Hematopoietic multipotent progenitor cell treated with erythropoietin and hydrocortisone succinate and interleukin-3 and kit ligand, for 15 days (in vitro differentiated cells): ENCODE results near the gene MAPRE2.

Experiments
- DNase-seq: peaks from one replicate; pipeline ENCODE4 v3.0.0-alpha.2; 2015; ENCODE audit warnings: low spot score

MAPRE2 gene

DNA sequence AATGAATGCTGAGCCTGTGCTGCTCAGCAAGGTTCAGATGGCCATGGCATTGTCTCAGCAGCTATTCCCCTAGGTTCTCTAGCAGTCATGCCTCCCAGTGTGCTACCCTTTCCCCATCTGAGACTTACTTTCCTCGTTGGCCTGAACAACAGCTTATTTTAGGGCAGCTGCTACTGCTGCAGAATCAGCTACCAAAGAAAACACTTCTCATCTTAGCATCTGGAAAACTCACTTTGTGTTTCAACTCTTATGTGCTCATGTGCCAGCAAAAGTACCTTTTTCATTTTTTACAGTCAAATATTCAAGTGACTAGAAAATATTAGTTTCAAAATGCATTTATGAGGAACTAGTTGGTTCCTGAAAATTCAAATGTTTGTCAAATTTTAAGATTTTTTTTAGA lies 139.2 kb downstream of the MAPRE2 start:
- no peak for DNase-seq

DNA sequence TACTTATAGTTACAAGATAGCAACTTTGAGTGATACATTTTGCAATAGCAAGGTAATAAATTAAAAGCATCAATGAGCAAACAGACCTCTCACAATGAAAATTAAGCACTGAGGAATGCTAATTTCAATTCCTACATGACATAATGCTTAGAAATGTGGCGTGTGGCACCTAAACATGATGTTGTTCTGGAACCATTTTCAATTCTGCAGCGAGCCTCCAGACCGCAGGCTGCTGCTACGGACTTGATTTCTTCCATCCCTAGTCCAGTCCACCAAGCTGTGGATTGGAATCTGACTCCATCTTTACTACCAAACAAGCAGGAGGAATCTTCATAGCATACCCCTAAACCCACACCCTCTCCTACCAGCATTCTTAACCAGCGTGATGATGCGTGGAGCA lies 140.9 kb downstream of the MAPRE2 start:
- no peak for DNase-seq

DNA sequence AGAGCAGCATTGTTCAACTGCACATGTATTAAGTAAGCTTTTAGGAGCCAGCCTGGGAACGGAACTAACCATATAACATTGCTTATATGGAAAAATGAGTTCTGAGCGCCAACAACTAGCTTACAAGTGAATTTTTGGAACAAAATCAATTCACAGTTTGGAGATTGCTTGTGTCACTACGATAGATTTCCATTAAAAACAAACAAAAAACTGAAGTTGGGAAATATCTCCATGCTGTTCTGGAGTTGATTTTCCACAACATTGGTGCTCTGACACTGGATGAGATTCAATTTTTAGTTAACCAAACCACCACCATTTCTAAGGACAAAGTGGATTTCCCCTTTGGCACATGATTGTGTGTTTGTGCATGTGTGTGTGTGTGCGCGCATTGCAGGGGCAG lies 142.7 kb downstream of the MAPRE2 start:
- DNase-seq = no peak

DNA sequence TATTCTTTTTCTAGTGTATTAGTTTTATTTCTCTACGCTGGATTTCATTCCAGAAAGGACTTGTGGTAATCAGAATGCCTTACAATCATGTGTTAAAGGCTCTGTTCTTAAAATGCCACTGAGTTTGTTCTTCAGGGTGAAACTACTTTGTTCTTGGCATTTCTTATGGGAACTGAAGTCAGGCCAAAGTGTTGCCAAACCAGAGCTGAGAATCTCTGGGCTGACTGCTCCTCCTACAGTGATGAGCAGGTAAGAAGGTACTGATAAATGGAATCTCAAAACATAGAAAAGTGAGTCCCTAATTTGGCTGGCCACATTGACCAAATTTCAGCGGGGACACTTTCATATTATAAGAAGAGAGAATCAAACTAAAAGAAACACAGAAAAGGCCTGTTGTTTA lies 144.6 kb downstream of the MAPRE2 start:
- DNase-seq = no peak

DNA sequence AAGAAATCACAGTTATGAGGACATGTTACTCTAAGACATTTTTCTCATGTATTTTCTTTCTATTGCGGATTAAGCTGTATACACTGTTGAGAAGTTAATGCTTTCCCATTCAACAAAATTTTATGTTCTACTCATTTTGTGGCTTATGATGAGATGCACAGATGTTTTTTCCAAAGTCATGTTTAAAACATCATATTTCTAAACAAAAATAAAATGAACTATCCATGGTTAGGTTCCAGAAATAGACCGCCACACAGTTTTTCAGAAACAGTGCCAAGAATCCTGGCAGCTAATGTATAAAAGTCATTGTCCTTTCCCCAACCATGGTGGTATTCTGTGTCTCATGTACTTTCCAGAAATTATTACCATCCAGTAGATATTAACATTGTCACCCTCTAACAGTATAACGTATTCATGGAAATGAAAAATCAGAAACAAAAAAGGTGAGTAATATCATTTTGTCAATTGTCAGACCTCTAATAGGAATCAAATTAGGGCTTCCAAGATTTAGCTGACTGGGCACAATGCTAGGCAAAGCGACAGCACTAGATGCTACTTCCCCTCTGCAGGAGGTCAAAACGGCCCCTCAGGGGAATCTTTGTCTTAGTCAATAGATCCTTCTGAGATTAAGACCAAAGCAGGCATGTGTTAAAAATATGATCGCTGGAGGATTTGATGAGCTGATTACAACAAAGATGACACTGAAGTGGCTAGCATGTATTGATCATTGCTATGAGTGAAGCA lies 145.2 kb downstream of the MAPRE2 start:
- DNase-seq = no peak

DNA sequence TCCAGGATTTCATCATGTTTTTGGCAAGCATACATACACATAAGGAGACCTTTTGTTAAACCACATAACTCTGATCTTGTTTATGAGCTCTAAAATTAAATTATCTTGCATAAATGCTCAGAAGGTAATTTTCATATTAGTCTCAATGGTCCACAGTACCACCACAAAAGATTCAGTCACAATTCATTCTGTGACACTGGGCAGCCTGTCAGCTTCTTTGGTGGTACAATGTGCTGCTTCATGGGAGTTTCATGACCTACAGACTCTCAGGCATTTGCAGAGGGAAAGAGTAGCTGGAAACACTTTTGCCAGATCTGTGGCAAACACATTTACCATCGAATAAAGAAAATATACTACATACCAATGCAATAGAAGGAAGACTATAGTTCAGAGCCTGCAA lies 148.3 kb downstream of the MAPRE2 start:
- no peak for DNase-seq

DNA sequence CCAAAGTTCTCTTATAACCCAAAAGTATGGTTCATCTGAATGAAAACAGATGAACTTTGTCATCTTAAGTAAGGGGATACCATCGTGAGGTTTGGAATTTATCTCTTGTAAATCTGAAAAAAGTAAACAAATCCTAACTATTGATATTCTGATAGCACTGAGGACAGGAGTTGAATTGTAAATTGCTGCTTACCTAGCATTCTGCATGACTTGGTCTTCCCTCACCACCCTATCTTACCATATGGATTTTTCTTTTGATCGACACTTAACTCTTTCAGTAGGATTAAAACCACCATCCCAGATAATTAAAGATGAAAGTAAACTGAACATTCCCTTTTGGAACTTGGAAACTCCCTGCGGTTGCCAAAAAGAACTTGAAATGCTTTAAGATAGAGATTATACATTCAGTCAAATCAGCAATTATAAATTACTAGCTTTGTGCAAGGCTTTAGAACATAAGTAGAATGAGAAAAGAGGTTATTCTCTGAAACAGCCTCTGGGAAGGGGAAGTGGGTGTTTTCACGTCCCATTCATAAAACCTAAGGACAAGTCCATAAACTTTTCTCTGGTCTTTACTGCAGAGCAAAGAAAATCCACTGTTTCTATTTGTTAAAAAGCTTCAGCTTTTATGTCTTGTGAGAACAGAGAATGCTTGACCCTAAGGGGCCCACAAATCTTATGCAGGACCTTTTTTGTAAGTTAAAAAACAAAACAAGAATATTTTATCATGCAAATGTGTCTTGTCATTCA lies 149.9 kb downstream of the MAPRE2 start:
- no peak for DNase-seq

DNA sequence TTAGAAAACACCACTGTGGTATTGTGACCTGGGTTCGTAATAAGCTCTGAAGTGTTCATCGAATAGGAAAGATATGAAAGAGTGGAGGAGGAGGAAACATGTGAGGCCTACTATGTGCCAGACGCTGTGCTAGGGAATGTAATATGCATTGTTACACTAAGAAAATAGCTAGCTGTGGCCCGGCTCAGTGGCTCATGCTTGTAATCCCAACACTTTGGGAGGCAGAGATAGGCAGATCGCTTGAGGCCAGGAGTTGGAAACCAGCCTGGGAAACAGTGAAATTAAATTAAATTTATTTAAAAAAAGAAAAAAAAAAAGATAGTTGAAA lies 150.4 kb downstream of the MAPRE2 start:
- DNase-seq = no peak

DNA sequence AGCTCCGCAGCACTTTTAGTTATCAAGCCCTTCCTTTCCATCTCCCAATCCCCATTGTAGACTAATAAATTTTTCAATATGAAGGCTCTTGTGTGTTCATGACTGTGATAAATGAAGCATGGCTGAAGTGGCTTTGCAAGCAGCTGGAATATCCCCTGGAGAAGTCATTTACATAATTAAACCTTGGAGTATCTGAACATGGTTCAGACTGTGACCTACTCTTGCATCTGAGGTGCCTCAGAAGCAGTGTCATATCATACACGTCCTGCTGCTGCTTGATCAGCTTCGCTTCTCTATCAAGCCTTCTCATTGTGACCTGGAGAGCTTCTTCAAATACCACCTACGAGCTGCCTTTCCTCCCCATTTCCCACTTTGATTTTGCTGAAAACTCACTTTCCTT lies 151.2 kb downstream of the MAPRE2 start:
- DNase-seq = no peak
